Upper lobe of left lung (tissue), 6 donors: ENCODE data around the gene EPHB4. TPM values are rescaled to one million over a fixed set of nuclear protein-coding genes. Genes with fewer than 3 reads are reported as not detected.

ENCODE experiments used
- ATAC-seq, 2 donors: fragments of 200-7000 bp; cut with Tn5 transposase; one replicate each; pipeline ENCODE4 v1.9.1; 2022; ENCODE audit warnings: mild to moderate bottlenecking in 2 of 2, moderate library complexity in 2 of 2; ENCODE audit not compliant: low FRiP score in 2 of 2
- DNase-seq, 2 donors: peaks; one replicate each; pipeline ENCODE4 v3.0.0-alpha.2; 2019 to 2020
- H3K27ac ChIP-seq, 4 donors: fragments of 200-600 bp; sonication (generic); one replicate each; pipeline ENCODE4 v1.5.1; 2016 to 2019
- H3K27me3 ChIP-seq, 4 donors: fragments of 200-600 bp; sonication (generic); one replicate each; pipeline ENCODE4 v1.5.1; 2017 to 2019
- H3K36me3 ChIP-seq, 4 donors: fragments of 200-600 bp; sonication (generic); one replicate each; pipeline ENCODE4 v1.5.1; 2016 to 2019
- H3K4me1 ChIP-seq, 4 donors: fragments of 200-600 bp; sonication (generic); one replicate each; pipeline ENCODE4 v1.5.1; 2018 to 2019
- H3K4me3 ChIP-seq, 4 donors: fragments of 200-600 bp; sonication (generic); one replicate each; pipeline ENCODE4 v1.5.1; 2017 to 2019; ENCODE audit warnings: mild to moderate bottlenecking in 2 of 4, moderate library complexity in 1 of 4
- H3K9me3 ChIP-seq, 4 donors: fragments of 200-600 bp; sonication (generic); one replicate each; pipeline ENCODE4 v1.5.1; 2018 to 2019
- EP300 ChIP-seq, 4 donors: sonication (generic); formaldehyde crosslinking; IDR thresholded peaks; one replicate each; pipeline ENCODE4 v1.5.1; 2017; ENCODE audit warnings: antibody characterized with exemption in 4 of 4, control low read depth in 2 of 4
- POLR2A ChIP-seq, 4 donors: fragments of 450-650 bp; IDR thresholded peaks; one replicate each; pipeline ENCODE4 v1.5.1; 2016 to 2017; ENCODE audit warnings: antibody characterized with exemption in 4 of 4, mild to moderate bottlenecking in 2 of 4
- POLR2AphosphoS5 ChIP-seq, 2 donors: sonication (generic); formaldehyde crosslinking; IDR thresholded peaks; one replicate each; pipeline ENCODE4 v1.5.1; 2017; ENCODE audit warnings: antibody characterized with exemption in 2 of 2
- WGBS, 2 donors: methylation state at CpG; one replicate each; pipeline ENCODE4 v1.1.5; 2017 to 2018; 5-methylcytosine and 5-hydroxymethylcytosine counted together
- total RNA-seq, 6 donors: library from RNA; depleted of rRNA in 4 of 6; stranded (reverse); fragments of >200 nt in 4 of 6; gene quantifications; one replicate each; pipeline versions ENCODE4 v1.1.0 to v1.2.1, GENCODE V29; 2016 to 2021
- TF ChIP-seq, protein P1 (sequence below), 6 experiments: fragments of 450-650 bp in 4 of 6; fragments of 200-600 bp in 2 of 6; sonication (generic) in 2 of 6; IDR thresholded peaks; one replicate each; pipeline ENCODE4 v1.5.1; 2016 to 2019; ENCODE audit warnings: antibody characterized with exemption in 6 of 6
- donor health status: DM: no; HTN: no; CAD: no; lungs with moderate emphysema.
- donor health status: DM: no; HTN: yes; CAD: no; lungs with severe emphysema.

The EPHB4 gene
- total RNA-seq, 6 donors from 2014 or later = 36.7 to 96.5 (median 56.6) TPM

DNA sequence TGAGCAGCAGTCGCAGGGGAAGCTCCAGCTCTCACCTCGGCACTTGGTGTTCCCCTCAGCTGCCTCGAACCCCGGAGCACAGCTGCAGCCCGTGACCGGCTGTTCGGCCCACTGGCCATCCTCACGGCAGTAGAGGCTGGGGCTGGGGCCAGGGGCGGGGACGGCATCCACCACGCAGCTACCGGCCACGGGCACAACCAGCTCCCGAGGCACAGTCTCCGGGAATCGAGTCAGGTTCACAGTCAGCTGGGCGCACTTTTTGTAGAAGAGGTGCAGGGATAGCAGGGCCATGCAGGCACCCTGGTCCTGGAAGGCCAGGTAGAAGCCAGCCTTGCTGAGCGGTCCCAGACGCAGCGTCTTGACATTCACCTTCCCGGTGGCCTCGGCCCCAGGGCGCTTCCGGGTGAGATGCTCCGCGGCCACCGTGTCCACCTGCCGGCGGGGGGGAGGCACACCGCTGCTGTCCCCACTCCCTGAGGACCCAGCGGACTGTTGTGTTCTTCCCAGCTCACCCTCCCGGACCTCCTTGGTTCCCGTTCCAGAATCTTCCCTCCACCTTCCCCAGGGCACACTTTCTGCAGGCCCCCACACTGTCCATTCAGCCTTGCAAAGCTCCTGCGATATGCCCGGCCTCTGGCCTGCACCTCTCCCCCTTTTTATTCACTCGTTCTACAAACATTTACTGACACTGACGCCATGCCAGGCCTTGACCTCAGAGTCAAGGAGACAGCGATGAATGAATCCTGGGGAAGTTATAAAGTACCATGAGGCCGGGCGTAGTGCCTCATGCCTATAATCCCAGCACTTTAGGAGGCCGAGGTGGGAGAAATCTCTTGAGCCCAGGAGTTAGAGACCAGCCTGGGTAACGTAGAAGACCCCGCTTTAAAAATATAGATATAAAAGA lies 4.8 kb downstream of the EPHB4 start:
- no peak for ATAC-seq
- H3K27me3 ChIP-seq = peaks cover 0 to 3% (median 0%) of the 10 kb centered on the region in 4 donors
- H3K4me3 ChIP-seq = no peak overlapping the region
- H3K4me1 ChIP-seq = peaks cover 21 to 37% (median 28%) of the 10 kb centered on the region in 4 donors
- H3K9me3 ChIP-seq = no peaks in the 10 kb centered on the region
- peaks cover 11 to 63% (median 46%) of the 10 kb centered on the region in 4 donors for H3K36me3 ChIP-seq
- peak in 1 of 2 donors; percentile 77 for DNase-seq
- 90 to 93% methylated on average over 23 to 43 of the region's 43 CpGs for WGBS, 2 donors
- no peak overlapping the region for H3K27ac ChIP-seq
- TF ChIP-seq POLR2AphosphoS5 (IDR thresholded peaks at IDR 0.05) (no peak), EP300 (IDR thresholded peaks at IDR 0.05) (no peak), POLR2A (IDR thresholded peaks at IDR 0.05) (no peak)
- TF ChIP-seq, protein P1, sequence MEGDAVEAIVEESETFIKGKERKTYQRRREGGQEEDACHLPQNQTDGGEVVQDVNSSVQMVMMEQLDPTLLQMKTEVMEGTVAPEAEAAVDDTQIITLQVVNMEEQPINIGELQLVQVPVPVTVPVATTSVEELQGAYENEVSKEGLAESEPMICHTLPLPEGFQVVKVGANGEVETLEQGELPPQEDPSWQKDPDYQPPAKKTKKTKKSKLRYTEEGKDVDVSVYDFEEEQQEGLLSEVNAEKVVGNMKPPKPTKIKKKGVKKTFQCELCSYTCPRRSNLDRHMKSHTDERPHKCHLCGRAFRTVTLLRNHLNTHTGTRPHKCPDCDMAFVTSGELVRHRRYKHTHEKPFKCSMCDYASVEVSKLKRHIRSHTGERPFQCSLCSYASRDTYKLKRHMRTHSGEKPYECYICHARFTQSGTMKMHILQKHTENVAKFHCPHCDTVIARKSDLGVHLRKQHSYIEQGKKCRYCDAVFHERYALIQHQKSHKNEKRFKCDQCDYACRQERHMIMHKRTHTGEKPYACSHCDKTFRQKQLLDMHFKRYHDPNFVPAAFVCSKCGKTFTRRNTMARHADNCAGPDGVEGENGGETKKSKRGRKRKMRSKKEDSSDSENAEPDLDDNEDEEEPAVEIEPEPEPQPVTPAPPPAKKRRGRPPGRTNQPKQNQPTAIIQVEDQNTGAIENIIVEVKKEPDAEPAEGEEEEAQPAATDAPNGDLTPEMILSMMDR (IDR thresholded peaks at IDR 0.05) = no peak

DNA sequence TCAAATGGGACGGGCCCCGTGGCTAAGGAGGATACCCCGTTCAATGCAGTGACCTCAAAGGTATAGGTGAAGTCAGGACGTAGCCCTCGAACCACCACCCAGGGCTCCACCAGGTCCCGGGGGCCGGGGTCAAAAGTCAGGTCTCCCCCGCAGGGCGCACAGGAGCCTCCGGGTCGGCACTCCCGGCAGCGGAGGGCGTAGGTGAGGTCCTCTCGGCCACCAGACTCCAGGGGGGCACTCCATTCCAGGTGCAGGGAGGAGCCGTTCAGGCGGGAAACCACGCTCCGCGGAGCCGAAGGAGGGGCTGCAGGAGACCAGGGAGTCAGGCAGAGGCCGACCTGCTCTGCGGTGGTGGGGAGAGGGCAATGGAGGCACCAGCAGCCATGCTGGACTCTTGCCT lies 7.7 kb downstream of the EPHB4 start:
- Histone ChIP-seq H3K4me1 (peaks cover 5 to 12% (median 10%) of the 10 kb centered on the region in 4 donors), H3K4me3 (no peak overlapping the region), H3K27me3 (no peaks in the 10 kb centered on the region), H3K36me3 (peaks cover 11 to 90% (median 62%) of the 10 kb centered on the region in 4 donors), H3K9me3 (no peaks in the 10 kb centered on the region), H3K27ac (no peak overlapping the region)
- ATAC-seq (no peak), DNase-seq (peak in 1 of 2 donors; percentile 68)
- 83 to 92% methylated on average over 2 to 22 of the region's 23 CpGs for WGBS, 2 donors
- TF ChIP-seq EP300 (IDR thresholded peaks at IDR 0.05) (no peak), POLR2AphosphoS5 (IDR thresholded peaks at IDR 0.05) (no peak), POLR2A (IDR thresholded peaks at IDR 0.05) (no peak)
- TF ChIP-seq, protein P1 (IDR thresholded peaks at IDR 0.05) = no peak

DNA sequence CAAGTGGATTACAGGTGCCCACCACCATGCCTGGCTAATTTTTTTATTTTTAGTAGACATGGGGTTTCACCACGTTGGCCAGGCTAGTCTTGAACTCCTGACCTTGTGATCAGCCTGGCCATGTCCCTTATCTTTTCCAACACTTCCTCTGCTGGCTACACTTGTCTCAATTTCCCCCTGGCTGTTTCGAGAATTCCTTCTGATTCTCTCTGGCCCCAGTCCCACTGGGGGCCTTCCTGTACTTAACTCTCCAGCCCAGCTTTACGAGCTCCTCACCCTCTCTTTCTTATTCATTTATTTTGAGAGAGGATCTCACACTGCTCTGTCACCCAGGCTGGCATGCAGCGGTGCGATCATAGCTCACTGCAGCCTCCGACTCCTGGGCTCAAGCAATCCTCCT lies 8.5 kb downstream of the EPHB4 start:
- Histone ChIP-seq H3K27ac (no peak overlapping the region), H3K36me3 (peaks cover 11 to 94% (median 62%) of the 10 kb centered on the region in 4 donors), H3K9me3 (no peaks in the 10 kb centered on the region), H3K4me1 (peaks cover 0 to 6% (median 4%) of the 10 kb centered on the region in 4 donors), H3K27me3 (no peaks in the 10 kb centered on the region), H3K4me3 (no peak overlapping the region)
- WGBS, 2 donors = 74 to 81% methylated on average over 6 of the region's 6 CpGs
- no peak for DNase-seq
- no peak for ATAC-seq
- TF ChIP-seq, protein P1 (IDR thresholded peaks at IDR 0.05) = no peak
- TF ChIP-seq POLR2A (IDR thresholded peaks at IDR 0.05) (no peak), EP300 (IDR thresholded peaks at IDR 0.05) (no peak), POLR2AphosphoS5 (IDR thresholded peaks at IDR 0.05) (no peak)

DNA sequence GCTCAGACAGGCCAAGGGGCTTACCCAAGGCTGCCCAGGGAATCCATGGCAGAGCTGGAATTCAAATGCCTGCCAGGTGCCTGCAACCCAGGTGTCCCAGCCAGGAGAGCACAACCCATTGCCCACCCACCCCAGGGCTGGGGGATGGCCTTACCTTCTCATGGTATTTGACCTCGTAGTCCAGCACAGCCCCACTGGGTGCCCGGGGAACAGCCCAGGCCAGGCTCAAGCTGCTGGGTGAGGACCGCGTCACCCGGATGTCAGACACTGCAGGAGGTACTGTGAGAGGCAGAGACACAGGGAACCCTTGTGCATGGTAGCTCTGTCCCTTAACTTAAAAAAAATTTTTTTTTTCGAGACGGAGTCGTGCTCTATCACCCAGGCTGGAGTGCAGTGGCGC lies 9.0 kb downstream of the EPHB4 start:
- peaks cover 11 to 94% (median 62%) of the 10 kb centered on the region in 4 donors for H3K36me3 ChIP-seq
- DNase-seq (no peak), ATAC-seq (no peak)
- peaks cover 0 to 7% (median 3%) of the 10 kb centered on the region in 4 donors for H3K4me1 ChIP-seq
- no peak for TF ChIP-seq POLR2AphosphoS5 (IDR thresholded peaks at IDR 0.05)
- TF ChIP-seq EP300 (IDR thresholded peaks at IDR 0.05) = no peak
- TF ChIP-seq POLR2A (IDR thresholded peaks at IDR 0.05) = no peak
- TF ChIP-seq, protein P1 (IDR thresholded peaks at IDR 0.05) = no peak
- no peaks in the 10 kb centered on the region for H3K9me3 ChIP-seq
- 93 to 97% methylated on average over 6 to 9 of the region's 9 CpGs for WGBS, 2 donors
- no peak overlapping the region for H3K4me3 ChIP-seq
- H3K27me3 ChIP-seq = no peaks in the 10 kb centered on the region
- no peak overlapping the region for H3K27ac ChIP-seq
